ENCODE data around the gene CHD1L. TPM values are rescaled to one million over a fixed set of nuclear protein-coding genes. Genes with fewer than 3 reads are reported as not detected.

The CHD1L gene
- total and polyA plus RNA-seq, 2 donors: 32.5 to 40.2 TPM

DNA sequence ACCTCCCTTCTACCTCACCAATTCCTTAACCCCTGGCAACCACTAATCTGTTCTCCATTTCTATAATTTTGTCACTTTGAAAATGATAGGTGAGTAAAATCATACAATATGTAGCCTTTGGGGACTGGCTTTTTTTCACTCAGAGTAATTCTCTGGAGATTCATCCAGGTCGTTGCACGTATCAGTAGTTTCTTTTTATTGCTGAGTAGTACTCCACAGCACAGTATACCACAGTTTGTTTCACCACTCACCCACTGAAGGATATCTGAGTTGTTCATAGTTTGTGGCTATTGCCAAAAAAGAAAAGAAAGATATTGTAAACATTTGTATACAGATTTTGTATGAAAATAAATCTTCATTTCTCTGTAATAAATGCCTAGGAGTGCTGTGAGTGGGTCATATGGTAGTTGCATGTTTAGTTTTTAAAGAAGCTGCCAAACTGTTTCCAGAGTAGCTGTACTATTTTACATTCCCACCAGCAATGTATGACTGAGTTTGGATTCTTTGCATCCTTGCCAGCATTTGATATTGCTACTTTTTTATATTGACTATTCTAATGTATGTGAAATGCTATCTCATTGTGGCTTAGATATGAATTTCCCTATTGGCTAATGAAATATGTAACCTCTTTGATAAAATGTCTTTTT, 3.7 kb downstream of the CHD1L start:
- no peak for DNase-seq (ENCODE audit: low read depth in 6 of 9, low spot score in 9 of 9)
- H3K36me3 ChIP-seq (ENCODE audit: control insufficient read depth in 2 of 2, insufficient read depth in 2 of 2, low read length in 1 of 2): no peaks in the 10 kb centered on the region
- WGBS: 95% methylated on average over 2 of the region's 2 CpGs
- H3K27me3 ChIP-seq (ENCODE audit: control insufficient read depth in 2 of 2, insufficient read depth in 1 of 2, low read length in 1 of 2): no peaks in the 10 kb centered on the region
- H3K4me3 ChIP-seq (ENCODE audit: low read length in 2 of 2): no peak overlapping the region
- no peaks in the 10 kb centered on the region for H3K9me3 ChIP-seq (ENCODE audit: control insufficient read depth in 2 of 2, insufficient read depth in 1 of 2, low read length in 1 of 2)
- H3K27ac ChIP-seq (ENCODE audit: low read depth in 1 of 2, low read length in 1 of 2): no peak overlapping the region
- peaks cover 4 to 11% of the 10 kb centered on the region in 2 donors for H3K4me1 ChIP-seq (ENCODE audit: control insufficient read depth in 2 of 2, insufficient read depth in 2 of 2, low read length in 2 of 2)

DNA sequence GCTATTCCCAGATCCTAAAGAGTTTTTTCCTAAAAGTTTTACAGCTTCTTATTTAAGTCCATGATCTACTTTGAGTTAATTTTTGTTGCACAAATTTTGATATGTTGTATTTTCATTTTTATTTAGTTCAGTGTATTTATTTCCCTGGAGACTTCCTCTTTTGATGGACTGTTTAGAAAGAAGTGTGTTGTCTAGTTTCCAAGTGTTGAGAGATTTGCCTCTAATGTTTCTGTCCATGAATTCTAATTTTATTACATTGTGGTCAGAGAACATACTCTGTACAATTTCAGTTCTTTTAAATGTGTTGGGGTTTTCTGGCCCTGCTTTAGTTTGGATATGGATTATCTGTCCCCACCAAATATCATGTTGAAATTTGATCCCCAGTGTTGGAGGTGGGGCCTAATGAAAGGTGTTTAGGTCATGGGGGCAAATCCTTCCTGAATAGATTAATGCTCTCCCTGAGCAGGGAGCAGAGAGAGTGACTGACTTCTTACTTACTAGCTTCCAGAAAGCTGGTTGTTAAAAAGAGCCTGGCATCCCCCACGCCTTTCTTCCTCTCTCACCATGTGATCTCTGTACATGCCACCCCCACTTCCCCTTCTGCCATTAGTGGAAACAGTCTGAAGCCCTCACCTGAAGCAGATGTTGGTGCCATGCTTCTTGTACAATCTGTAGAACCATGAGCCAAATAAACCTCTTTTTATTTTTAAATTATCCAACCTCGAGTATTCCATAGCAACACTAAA, 4.6 kb downstream of the CHD1L start:
- Histone ChIP-seq H3K9me3 (ENCODE audit: control insufficient read depth in 2 of 2, insufficient read depth in 1 of 2, low read length in 1 of 2) (no peaks in the 10 kb centered on the region), H3K27me3 (ENCODE audit: control insufficient read depth in 2 of 2, insufficient read depth in 1 of 2, low read length in 1 of 2) (no peaks in the 10 kb centered on the region), H3K4me3 (ENCODE audit: low read length in 2 of 2) (no peak overlapping the region), H3K4me1 (ENCODE audit: control insufficient read depth in 2 of 2, insufficient read depth in 2 of 2, low read length in 2 of 2) (peaks cover 4 to 11% of the 10 kb centered on the region in 2 donors), H3K36me3 (ENCODE audit: control insufficient read depth in 2 of 2, insufficient read depth in 2 of 2, low read length in 1 of 2) (no peaks in the 10 kb centered on the region), H3K27ac (ENCODE audit: low read depth in 1 of 2, low read length in 1 of 2) (no peak overlapping the region)
- 72% methylated on average over 2 of the region's 2 CpGs for WGBS
- DNase-seq (ENCODE audit: low read depth in 6 of 9, low spot score in 9 of 9): peak in 2 of 9 donors; percentile 17 to 41

DNA sequence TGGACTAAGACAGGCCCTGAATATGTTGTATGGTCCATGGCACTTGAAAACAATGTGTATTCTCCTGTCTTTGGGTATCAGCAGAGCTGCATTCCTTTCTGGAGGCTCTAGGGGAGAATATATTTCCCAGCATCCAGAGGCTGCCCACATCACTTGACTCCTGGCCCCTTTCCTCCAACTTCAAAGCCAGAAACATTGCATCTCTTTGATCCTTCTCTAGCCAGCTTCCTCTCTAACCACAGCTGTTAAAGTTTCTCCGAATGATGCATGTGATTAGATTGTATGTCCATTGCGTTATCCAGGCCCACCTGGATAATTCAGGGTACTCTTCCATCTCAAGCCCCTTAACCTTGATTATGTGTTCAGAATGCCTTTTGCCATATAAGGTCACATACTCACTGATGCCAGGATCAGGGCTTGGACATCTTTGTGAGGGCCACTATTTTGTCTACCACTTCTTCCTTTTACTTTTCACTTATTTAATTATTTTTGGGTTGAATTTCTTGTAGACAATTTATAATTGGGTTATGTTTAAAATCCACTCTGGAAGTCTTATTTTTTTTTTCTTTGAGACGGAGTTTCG, 5.3 kb downstream of the CHD1L start:
- H3K4me3 ChIP-seq (ENCODE audit: low read length in 2 of 2): no peak overlapping the region
- 92% methylated on average over 4 of the region's 4 CpGs for WGBS
- no peak overlapping the region for H3K27ac ChIP-seq (ENCODE audit: low read depth in 1 of 2, low read length in 1 of 2)
- no peaks in the 10 kb centered on the region for H3K36me3 ChIP-seq (ENCODE audit: control insufficient read depth in 2 of 2, insufficient read depth in 2 of 2, low read length in 1 of 2)
- DNase-seq (ENCODE audit: low read depth in 6 of 9, low spot score in 9 of 9): no peak
- no peaks in the 10 kb centered on the region for H3K27me3 ChIP-seq (ENCODE audit: control insufficient read depth in 2 of 2, insufficient read depth in 1 of 2, low read length in 1 of 2)
- no peaks in the 10 kb centered on the region for H3K9me3 ChIP-seq (ENCODE audit: control insufficient read depth in 2 of 2, insufficient read depth in 1 of 2, low read length in 1 of 2)
- peaks cover 4 to 8% of the 10 kb centered on the region in 2 donors for H3K4me1 ChIP-seq (ENCODE audit: control insufficient read depth in 2 of 2, insufficient read depth in 2 of 2, low read length in 2 of 2)

DNA sequence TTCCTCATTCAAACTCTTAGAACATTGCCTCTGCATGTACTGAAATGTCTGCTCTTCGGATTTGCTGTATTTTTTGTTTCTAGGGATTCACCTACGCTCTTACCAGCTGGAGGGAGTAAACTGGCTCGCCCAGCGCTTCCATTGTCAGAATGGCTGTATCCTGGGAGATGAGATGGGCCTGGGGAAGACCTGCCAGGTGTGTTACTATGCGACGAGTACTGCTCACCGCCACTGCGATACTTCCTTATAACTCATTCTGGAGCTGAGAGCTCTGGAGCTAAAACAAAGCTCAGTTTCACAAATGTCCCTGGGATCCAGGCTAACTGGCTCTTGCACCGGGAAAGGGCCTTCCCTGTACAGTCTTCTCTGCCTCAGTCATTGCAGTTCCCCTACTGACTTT, 10.1 kb downstream of the CHD1L start:
- Histone ChIP-seq H3K4me1 (ENCODE audit: control insufficient read depth in 2 of 2, insufficient read depth in 2 of 2, low read length in 2 of 2) (peaks cover 0 to 3% of the 10 kb centered on the region in 2 donors), H3K36me3 (ENCODE audit: control insufficient read depth in 2 of 2, insufficient read depth in 2 of 2, low read length in 1 of 2) (peaks cover 0 to 6% of the 10 kb centered on the region in 2 donors), H3K27me3 (ENCODE audit: control insufficient read depth in 2 of 2, insufficient read depth in 1 of 2, low read length in 1 of 2) (no peaks in the 10 kb centered on the region), H3K9me3 (ENCODE audit: control insufficient read depth in 2 of 2, insufficient read depth in 1 of 2, low read length in 1 of 2) (no peaks in the 10 kb centered on the region), H3K27ac (ENCODE audit: low read depth in 1 of 2, low read length in 1 of 2) (no peak overlapping the region), H3K4me3 (ENCODE audit: low read length in 2 of 2) (no peak overlapping the region)
- WGBS: 99% methylated on average over 9 of the region's 9 CpGs
- no peak for DNase-seq (ENCODE audit: low read depth in 6 of 9, low spot score in 9 of 9)

- DNase-seq (ENCODE audit: low read depth in 6 of 9, low spot score in 9 of 9): no peak
- 96% methylated on average over 4 of the region's 4 CpGs for WGBS
- Histone ChIP-seq H3K4me3 (ENCODE audit: low read length in 2 of 2) (no peak overlapping the region), H3K36me3 (ENCODE audit: control insufficient read depth in 2 of 2, insufficient read depth in 2 of 2, low read length in 1 of 2) (peaks cover 9 to 31% of the 10 kb centered on the region in 2 donors), H3K9me3 (ENCODE audit: control insufficient read depth in 2 of 2, insufficient read depth in 1 of 2, low read length in 1 of 2) (no peaks in the 10 kb centered on the region), H3K27me3 (ENCODE audit: control insufficient read depth in 2 of 2, insufficient read depth in 1 of 2, low read length in 1 of 2) (no peaks in the 10 kb centered on the region), H3K27ac (ENCODE audit: low read depth in 1 of 2, low read length in 1 of 2) (no peak overlapping the region), H3K4me1 (ENCODE audit: control insufficient read depth in 2 of 2, insufficient read depth in 2 of 2, low read length in 2 of 2) (no peaks in the 10 kb centered on the region)
These were observed 18.5 kb downstream of the CHD1L start for GRCh38 chr1:147260956-147261355.

GRCh38 chr1:147264158-147264768, 21.8 kb downstream of the CHD1L start:
- no peaks in the 10 kb centered on the region for H3K27me3 ChIP-seq (ENCODE audit: control insufficient read depth in 2 of 2, insufficient read depth in 1 of 2, low read length in 1 of 2)
- no peaks in the 10 kb centered on the region for H3K9me3 ChIP-seq (ENCODE audit: control insufficient read depth in 2 of 2, insufficient read depth in 1 of 2, low read length in 1 of 2)
- H3K36me3 ChIP-seq (ENCODE audit: control insufficient read depth in 2 of 2, insufficient read depth in 2 of 2, low read length in 1 of 2): peaks cover 23 to 47% of the 10 kb centered on the region in 2 donors
- H3K27ac ChIP-seq (ENCODE audit: low read depth in 1 of 2, low read length in 1 of 2): no peak overlapping the region
- 97% methylated on average over 3 of the region's 3 CpGs for WGBS
- no peak overlapping the region for H3K4me3 ChIP-seq (ENCODE audit: low read length in 2 of 2)
- no peaks in the 10 kb centered on the region for H3K4me1 ChIP-seq (ENCODE audit: control insufficient read depth in 2 of 2, insufficient read depth in 2 of 2, low read length in 2 of 2)
- no peak for DNase-seq (ENCODE audit: low read depth in 6 of 9, low spot score in 9 of 9)

- WGBS: 97% methylated on average over 5 of the region's 5 CpGs
- H3K36me3 ChIP-seq (ENCODE audit: control insufficient read depth in 2 of 2, insufficient read depth in 2 of 2, low read length in 1 of 2): peaks cover 19 to 40% of the 10 kb centered on the region in 2 donors
- no peak for DNase-seq (ENCODE audit: low read depth in 6 of 9, low spot score in 9 of 9)
- no peak overlapping the region for H3K27ac ChIP-seq (ENCODE audit: low read depth in 1 of 2, low read length in 1 of 2)
- H3K4me1 ChIP-seq (ENCODE audit: control insufficient read depth in 2 of 2, insufficient read depth in 2 of 2, low read length in 2 of 2): no peaks in the 10 kb centered on the region
- H3K9me3 ChIP-seq (ENCODE audit: control insufficient read depth in 2 of 2, insufficient read depth in 1 of 2, low read length in 1 of 2): no peaks in the 10 kb centered on the region
- H3K27me3 ChIP-seq (ENCODE audit: control insufficient read depth in 2 of 2, insufficient read depth in 1 of 2, low read length in 1 of 2): no peaks in the 10 kb centered on the region
- H3K4me3 ChIP-seq (ENCODE audit: low read length in 2 of 2): no peak overlapping the region
These were observed 23.9 kb downstream of the CHD1L start for GRCh38 chr1:147266381-147266780.

DNA sequence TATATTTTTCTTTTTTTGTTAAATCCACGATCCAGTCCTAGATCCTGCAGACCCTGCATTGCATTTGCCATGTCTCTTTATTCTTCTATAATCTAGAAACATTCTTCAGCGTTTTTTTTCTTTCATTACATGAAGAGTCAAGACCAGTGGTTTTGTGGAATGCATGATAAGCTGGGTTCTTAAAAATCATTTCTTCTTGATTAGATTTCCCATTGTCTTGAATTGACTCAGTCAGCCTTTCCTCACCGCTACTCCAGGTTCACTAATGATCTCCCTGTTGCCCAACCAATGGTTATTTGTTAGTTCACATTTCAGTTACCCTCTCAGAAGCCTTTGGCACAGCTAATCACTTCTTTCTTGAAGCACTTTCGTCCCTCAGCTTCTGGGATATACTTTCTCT, 25.2 kb downstream of the CHD1L start:
- WGBS: 99% methylated on average over 4 of the region's 4 CpGs
- H3K27me3 ChIP-seq (ENCODE audit: control insufficient read depth in 2 of 2, insufficient read depth in 1 of 2, low read length in 1 of 2): no peaks in the 10 kb centered on the region
- DNase-seq (ENCODE audit: low read depth in 6 of 9, low spot score in 9 of 9): no peak
- H3K27ac ChIP-seq (ENCODE audit: low read depth in 1 of 2, low read length in 1 of 2): no peak overlapping the region
- no peaks in the 10 kb centered on the region for H3K9me3 ChIP-seq (ENCODE audit: control insufficient read depth in 2 of 2, insufficient read depth in 1 of 2, low read length in 1 of 2)
- peaks cover 19 to 44% of the 10 kb centered on the region in 2 donors for H3K36me3 ChIP-seq (ENCODE audit: control insufficient read depth in 2 of 2, insufficient read depth in 2 of 2, low read length in 1 of 2)
- H3K4me3 ChIP-seq (ENCODE audit: low read length in 2 of 2): no peak overlapping the region
- no peaks in the 10 kb centered on the region for H3K4me1 ChIP-seq (ENCODE audit: control insufficient read depth in 2 of 2, insufficient read depth in 2 of 2, low read length in 2 of 2)

DNA sequence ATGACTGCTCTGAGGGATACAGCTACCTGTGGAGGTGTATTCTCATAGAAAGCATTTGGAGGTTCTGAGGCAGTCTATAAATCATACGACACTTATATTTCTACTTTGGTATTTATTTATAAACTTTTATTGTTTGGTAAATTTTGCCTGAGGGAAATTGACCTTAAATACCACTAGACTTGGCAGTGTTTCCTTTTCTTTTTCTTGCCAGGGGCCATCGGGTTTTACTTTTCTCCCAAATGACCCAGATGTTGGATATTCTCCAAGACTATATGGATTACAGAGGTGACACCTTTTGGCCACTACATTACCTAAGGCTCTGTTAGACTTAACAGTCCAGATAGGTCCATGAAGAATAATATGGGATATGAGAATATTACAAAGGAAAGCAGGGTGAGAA, 28.2 kb downstream of the CHD1L start:
- Histone ChIP-seq H3K9me3 (ENCODE audit: control insufficient read depth in 2 of 2, insufficient read depth in 1 of 2, low read length in 1 of 2) (no peaks in the 10 kb centered on the region), H3K4me3 (ENCODE audit: low read length in 2 of 2) (no peak overlapping the region), H3K4me1 (ENCODE audit: control insufficient read depth in 2 of 2, insufficient read depth in 2 of 2, low read length in 2 of 2) (no peaks in the 10 kb centered on the region), H3K27ac (ENCODE audit: low read depth in 1 of 2, low read length in 1 of 2) (no peak overlapping the region), H3K36me3 (ENCODE audit: control insufficient read depth in 2 of 2, insufficient read depth in 2 of 2, low read length in 1 of 2) (peaks cover 26 to 54% of the 10 kb centered on the region in 2 donors), H3K27me3 (ENCODE audit: control insufficient read depth in 2 of 2, insufficient read depth in 1 of 2, low read length in 1 of 2) (no peaks in the 10 kb centered on the region)
- 93% methylated on average over 2 of the region's 2 CpGs for WGBS
- no peak for DNase-seq (ENCODE audit: low read depth in 6 of 9, low spot score in 9 of 9)

Measured in thymus (tissue), 11 donors.